Measurements from ENCODE around the gene ZBTB14.

Gene ZBTB14

GRCh38 chr18:5288517-5288935, 7.0 kb downstream of the ZBTB14 start:
- DNase-seq (ENCODE audit: low spot score), result no peak

GRCh38 chr18:5287854-5288253, 7.7 kb downstream of the ZBTB14 start:
- no peak for DNase-seq (ENCODE audit: low spot score)

GRCh38 chr18:5286525-5286924, 9.0 kb downstream of the ZBTB14 start:
- no peak for DNase-seq (ENCODE audit: low spot score)

- DNase-seq (ENCODE audit: low spot score), result no peak
Observed at GRCh38 chr18:5285326-5285725, 10.2 kb downstream of the ZBTB14 start.

DNA sequence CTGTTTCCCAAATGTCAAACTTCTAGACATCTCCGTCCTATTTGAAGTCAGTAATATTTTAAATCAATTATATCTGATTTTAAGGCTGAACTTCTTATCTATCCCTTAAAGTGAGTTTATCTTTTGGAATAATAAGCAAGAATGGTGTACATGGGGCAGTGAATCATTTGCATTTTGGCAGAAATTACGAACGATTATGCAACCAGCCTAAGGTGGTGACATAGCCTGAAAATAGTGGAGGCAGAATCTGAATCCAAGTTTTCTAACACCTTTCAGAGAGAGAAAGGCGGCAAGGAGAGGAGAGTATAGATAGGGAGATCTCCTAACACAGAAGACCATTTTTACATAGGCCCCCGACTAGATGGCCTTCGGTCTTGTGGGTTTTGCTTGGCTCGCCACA, 10.7 kb downstream of the ZBTB14 start:
- no peak for DNase-seq (ENCODE audit: low spot score)

GRCh38 chr18:5282770-5283169, 12.8 kb downstream of the ZBTB14 start:
- DNase-seq (ENCODE audit: low spot score), result no peak

DNA sequence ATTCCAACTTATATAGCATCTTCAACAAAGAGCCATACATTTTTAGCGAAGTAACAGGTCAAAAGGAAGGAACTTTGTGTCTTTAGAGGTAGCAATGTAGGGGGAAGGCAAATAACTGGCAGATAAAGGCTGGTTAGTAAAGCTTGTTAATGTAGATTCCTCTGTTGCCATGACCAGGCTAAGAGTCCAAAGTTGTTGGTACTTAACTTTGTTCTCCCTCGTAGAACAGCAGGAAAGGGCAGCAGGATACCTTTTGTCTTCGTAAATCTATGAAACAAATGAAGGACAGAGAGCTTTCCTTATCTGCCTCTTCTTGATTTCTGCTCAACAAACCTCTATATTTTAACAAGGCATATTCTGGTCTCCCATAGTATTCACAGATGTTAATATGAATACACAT, 18.6 kb downstream of the ZBTB14 start:
- no peak for DNase-seq (ENCODE audit: low spot score)

- DNase-seq (ENCODE audit: low spot score), result no peak
Observed at GRCh38 chr18:5275872-5276271, 19.7 kb downstream of the ZBTB14 start.

DNA sequence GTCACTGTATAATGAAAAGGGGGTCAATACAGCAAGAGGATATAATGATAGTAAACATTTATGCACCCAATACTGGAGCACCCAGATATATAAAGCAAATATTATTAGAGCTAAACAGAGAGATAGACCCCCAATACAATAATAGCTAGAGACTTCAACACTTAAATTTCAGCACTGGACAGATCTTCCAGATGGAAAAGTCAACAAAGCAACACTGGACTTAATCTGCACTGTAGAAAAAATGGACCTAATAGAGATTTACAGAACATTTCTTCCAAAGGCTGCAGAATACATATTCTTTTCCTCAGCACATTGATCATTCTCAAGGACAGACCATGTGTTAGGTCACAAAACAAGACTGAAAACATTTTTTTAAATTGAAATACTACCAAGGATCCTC, 26.7 kb downstream of the ZBTB14 start:
- no peak for DNase-seq (ENCODE audit: low spot score)

DNA sequence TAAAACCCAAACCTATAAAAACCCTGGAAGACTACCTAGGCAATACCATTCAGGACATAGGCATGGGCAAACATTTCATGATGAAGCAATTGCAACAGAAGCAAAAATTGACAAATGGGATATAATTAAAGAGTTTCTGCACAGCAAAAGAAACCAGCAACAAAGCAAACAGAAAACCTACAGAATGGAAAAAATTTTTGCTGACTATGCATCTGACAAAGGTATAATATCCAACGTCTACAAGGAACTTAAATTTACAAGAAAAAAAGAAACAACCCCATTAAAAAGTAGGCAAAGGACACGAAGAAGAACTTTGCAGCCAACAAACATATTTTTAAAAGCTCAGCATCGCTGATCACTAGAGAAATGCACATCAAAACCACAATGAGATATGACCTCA, 28.8 kb downstream of the ZBTB14 start:
- no peak for DNase-seq (ENCODE audit: low spot score)

DNA sequence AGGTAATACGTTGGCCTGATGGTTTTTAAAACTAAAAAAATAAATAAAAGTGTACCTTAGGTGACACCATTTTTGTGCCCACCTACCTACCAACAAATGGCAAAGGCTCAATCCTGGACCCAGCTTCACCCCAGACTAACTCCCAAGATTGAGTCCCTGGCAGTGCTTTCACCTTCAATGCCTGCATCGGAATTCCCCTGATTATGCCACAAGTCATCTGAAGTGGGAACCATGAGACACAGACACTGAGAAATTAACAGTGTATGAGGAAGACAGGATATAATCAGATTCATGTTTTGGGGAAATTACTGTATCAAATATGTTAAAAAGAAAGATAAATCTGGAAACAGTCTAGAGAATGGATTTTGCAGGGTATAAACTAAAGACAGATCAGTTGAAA, 41.6 kb downstream of the ZBTB14 start:
- no peak for DNase-seq (ENCODE audit: low spot score)

DNA sequence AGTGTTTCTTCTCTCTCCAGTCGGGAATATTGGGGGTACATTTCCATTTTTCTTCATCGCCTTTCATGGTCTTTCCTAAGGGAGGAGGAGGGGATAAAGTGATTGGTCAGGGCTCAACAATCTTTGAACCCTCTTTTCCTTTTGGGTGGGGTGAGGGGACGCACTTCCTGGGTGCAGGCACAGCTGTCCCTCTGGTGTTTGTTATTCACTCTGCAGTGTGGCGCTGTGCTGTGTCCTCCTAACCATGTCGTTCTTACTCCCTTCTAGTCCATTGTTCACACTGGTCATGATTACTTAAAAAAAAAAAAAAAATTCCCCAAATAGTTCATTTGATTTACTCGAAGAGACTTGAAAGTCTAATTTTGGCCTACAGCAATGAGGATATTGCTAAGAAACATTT, 44.4 kb downstream of the ZBTB14 start:
- no peak for DNase-seq (ENCODE audit: low spot score)

DNA sequence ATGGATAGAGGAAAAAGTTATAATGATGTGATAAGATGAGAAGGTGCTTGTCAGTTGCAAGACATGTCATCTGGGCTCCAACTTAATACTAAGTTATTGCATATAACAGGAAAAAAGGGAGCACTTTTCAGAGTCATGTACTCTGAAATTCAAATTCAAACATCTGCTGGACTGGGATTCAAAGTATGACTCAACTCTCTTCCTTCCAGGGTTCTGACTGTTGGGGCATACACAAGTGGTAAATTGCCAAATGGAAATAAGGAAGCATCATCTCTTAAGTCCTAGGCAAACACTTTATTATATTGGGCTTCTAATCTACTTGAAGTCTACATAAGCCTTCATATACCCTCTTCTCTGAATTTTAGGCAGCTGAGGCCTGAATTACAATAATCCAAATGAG, 44.9 kb downstream of the ZBTB14 start:
- no peak for DNase-seq (ENCODE audit: low spot score)

DNA sequence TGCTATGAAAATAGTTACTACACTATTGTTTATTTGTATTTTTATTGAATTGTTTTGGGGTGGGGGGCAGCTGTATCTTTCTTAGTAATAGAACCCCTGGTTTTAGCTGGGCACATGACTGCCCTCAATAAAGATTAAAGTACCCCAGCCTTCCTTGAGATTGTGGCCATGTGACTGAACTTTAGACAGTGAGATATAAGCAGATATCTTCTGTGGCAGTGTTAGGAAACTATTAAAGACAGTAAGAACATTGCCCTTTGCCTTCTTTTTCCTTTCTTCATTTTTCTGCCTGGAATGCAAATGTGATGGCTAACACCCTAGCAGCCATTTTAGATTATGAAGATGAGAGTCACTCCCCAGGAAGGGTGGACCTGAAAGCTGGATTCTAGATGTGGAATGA, 50.6 kb downstream of the ZBTB14 start:
- DNase-seq (ENCODE audit: low spot score), result no peak

- DNase-seq (ENCODE audit: low spot score), result no peak
Observed at GRCh38 chr18:5239447-5239846, 56.1 kb downstream of the ZBTB14 start.
